Astrocyte (in vitro differentiated cells and primary cell): ENCODE results near the gene APOF. TPM values are rescaled to one million over a fixed set of nuclear protein-coding genes. Genes with fewer than 3 reads are reported as not detected.
"Not testable (repeated sequence)": the region's sequence is repeated elsewhere in the genome, so short reads cannot be mapped to it uniquely, and the experiment has no call there.

Experiments
- DNase-seq: peaks from one replicate; pipeline ENCODE4 v3.0.0-alpha.2; 2010; ENCODE audit warnings: low read depth
- FAIRE-seq: peaks from 2 replicates; lab custom pipeline; 2011; peaks lifted over from hg19 to GRCh38; lab: Jason Lieb, UNC
- H2AFZ ChIP-seq: 2 replicates; pipeline ENCODE4 v1.6.0; 2012; ENCODE audit warnings: low read depth, low read length, inconsistent platforms
- H3K27ac ChIP-seq: 2 replicates; pipeline ENCODE4 v1.5.1; 2011; ENCODE audit warnings: low read depth, low read length, inconsistent platforms
- H3K27me3 ChIP-seq: 2 replicates; pipeline ENCODE4 v1.6.0; 2011; ENCODE audit warnings: low read length, inconsistent platforms; ENCODE audit not compliant: insufficient read depth
- H3K36me3 ChIP-seq: 2 replicates; pipeline ENCODE4 v1.5.1; 2011; ENCODE audit warnings: low read length, inconsistent platforms; ENCODE audit not compliant: insufficient read depth
- H3K4me1 ChIP-seq: 2 replicates; pipeline ENCODE4 v1.5.1; 2011; ENCODE audit warnings: low read length, inconsistent platforms; ENCODE audit not compliant: insufficient read depth
- H3K4me2 ChIP-seq: 2 replicates; pipeline ENCODE4 v1.6.0; 2012; ENCODE audit warnings: low read length, inconsistent platforms
- H3K4me3 ChIP-seq: 2 replicates; pipeline ENCODE4 v1.5.1; 2011; ENCODE audit warnings: low read depth, mild to moderate bottlenecking, low read length, inconsistent platforms; ENCODE audit not compliant: insufficient read depth
- H3K79me2 ChIP-seq: 2 replicates; pipeline ENCODE4 v1.6.0; 2012; ENCODE audit warnings: mild to moderate bottlenecking, low read length, inconsistent platforms; ENCODE audit not compliant: insufficient read depth
- H3K9ac ChIP-seq: 2 replicates; pipeline ENCODE4 v1.6.0; 2012; ENCODE audit warnings: mild to moderate bottlenecking, low read length, inconsistent platforms
- H3K9me3 ChIP-seq: 2 replicates; pipeline ENCODE4 v1.5.1; 2012; ENCODE audit warnings: low read depth, mild to moderate bottlenecking, low read length, inconsistent platforms; ENCODE audit not compliant: insufficient read depth
- H4K20me1 ChIP-seq: 2 replicates; pipeline ENCODE4 v1.6.0; 2012; ENCODE audit warnings: low read length, inconsistent platforms; ENCODE audit not compliant: insufficient read depth
- H3K27ac Mint-ChIP-seq: one replicate; pipeline ENCODE4 v1.8.0; 2021; ENCODE audit warnings: mild to moderate bottlenecking, mixed read lengths; ENCODE audit not compliant: unreplicated experiment
- H3K27me3 Mint-ChIP-seq: one replicate; pipeline ENCODE4 v1.8.0; 2021; ENCODE audit warnings: low read depth, mixed read lengths; ENCODE audit not compliant: unreplicated experiment
- H3K36me3 Mint-ChIP-seq: one replicate; pipeline ENCODE4 v1.8.0; 2021; ENCODE audit warnings: low read depth, mixed read lengths; ENCODE audit not compliant: unreplicated experiment
- H3K4me1 Mint-ChIP-seq: one replicate; pipeline ENCODE4 v1.8.0; 2021; ENCODE audit warnings: low read depth, mixed read lengths; ENCODE audit not compliant: unreplicated experiment
- H3K4me3 Mint-ChIP-seq: one replicate; pipeline ENCODE4 v1.8.0; 2021; ENCODE audit warnings: mild to moderate bottlenecking, moderate library complexity, mixed read lengths; ENCODE audit not compliant: unreplicated experiment
- H3K9me3 Mint-ChIP-seq: one replicate; pipeline ENCODE4 v1.8.0; 2021; ENCODE audit warnings: mild to moderate bottlenecking, mixed read lengths; ENCODE audit not compliant: unreplicated experiment
- EZH2 ChIP-seq: IDR thresholded peaks from 2 replicates; pipeline ENCODE4 v1.6.1; 2012; ENCODE audit warnings: mild to moderate bottlenecking, low read length, inconsistent platforms; ENCODE audit not compliant: insufficient read depth
- total RNA-seq: library from RNA; stranded (reverse); gene quantifications from 2 replicates; pipeline ENCODE4 v1.2.1, GENCODE V29; 2021
- TF ChIP-seq, protein P1 (sequence below): IDR thresholded peaks from 2 replicates; pipeline ENCODE4 v1.5.1; 2011; ENCODE audit warnings: low read depth, mild to moderate bottlenecking, inconsistent platforms, low read length, moderate library complexity; ENCODE audit not compliant: insufficient read depth

The APOF gene
- total RNA-seq, 1 donor from 2014 or later = not detected

DNA sequence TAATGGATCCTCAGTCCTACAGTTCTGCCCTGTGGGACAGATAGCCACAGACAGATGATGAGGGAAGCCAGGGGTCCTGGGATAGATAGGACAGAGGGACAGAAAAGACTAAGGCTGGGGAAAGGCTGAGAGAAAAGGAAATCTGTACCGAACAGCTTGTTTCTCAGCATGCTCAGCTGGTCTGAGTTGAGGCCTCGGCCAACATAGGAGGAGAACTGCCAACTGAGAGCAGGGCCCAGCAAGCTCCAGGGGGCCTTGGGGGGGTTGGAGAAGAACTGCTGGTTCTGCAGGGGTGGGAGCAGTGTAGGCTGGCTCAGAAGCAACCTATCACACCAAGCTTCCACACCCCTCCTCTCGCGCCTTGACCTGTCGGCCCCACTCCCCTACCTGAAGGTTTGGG is 13.9 kb downstream of the APOF start:
- no peaks in the 10 kb centered on the region for H3K27me3 ChIP-seq
- H3K4me2 ChIP-seq = no peak overlapping the region
- H2AFZ ChIP-seq = no peak overlapping the region
- no peaks in the 10 kb centered on the region for H3K79me2 ChIP-seq
- DNase-seq = no peak
- no peak overlapping the region for H3K4me3 Mint-ChIP-seq
- no peak for FAIRE-seq
- H3K9ac ChIP-seq = no peak overlapping the region
- H3K4me1 Mint-ChIP-seq = peaks cover 3% of the 10 kb centered on the region
- peaks cover 39% of the 10 kb centered on the region for H3K36me3 Mint-ChIP-seq
- no peak overlapping the region for H3K4me3 ChIP-seq
- H4K20me1 ChIP-seq = no peaks in the 10 kb centered on the region
- no peak for TF ChIP-seq EZH2
- H3K27ac Mint-ChIP-seq = no peak overlapping the region
- no peak overlapping the region for H3K27ac ChIP-seq
- peaks cover 34% of the 10 kb centered on the region for H3K36me3 ChIP-seq
- H3K9me3 ChIP-seq = no peaks in the 10 kb centered on the region
- H3K27me3 Mint-ChIP-seq = no peaks in the 10 kb centered on the region
- H3K9me3 Mint-ChIP-seq = no peaks in the 10 kb centered on the region
- H3K4me1 ChIP-seq = no peaks in the 10 kb centered on the region

DNA sequence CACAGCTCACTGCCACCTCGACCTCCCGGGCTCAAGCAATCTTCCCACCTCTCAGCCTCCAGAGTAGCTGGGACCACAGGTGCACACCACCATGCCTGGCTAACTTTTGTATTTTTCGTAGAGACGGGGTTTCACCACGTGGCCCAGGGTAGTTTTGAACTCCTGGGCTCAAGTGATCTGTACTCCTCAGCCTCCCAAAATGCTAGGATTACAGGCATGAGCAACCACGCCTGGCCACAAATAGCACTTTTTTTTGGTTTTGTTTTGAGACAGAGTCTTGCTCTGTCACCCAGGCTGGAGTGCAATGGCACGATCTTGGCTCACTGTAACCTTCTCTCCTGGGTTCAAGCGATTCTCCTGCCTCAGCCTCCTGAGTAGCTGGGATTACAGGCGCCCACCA is 15.4 kb downstream of the APOF start:
- H3K9me3 ChIP-seq, H3K4me2 ChIP-seq, H3K4me1 ChIP-seq, H3K27me3 ChIP-seq, H3K27me3 Mint-ChIP-seq, H3K9me3 Mint-ChIP-seq, H3K4me1 Mint-ChIP-seq, H4K20me1 ChIP-seq, H3K27ac ChIP-seq, H3K27ac Mint-ChIP-seq, H3K9ac ChIP-seq, FAIRE-seq, H2AFZ ChIP-seq, H3K4me3 ChIP-seq, H3K79me2 ChIP-seq, DNase-seq, H3K4me3 Mint-ChIP-seq: not testable (repeated sequence)
- H3K36me3 ChIP-seq = peaks cover 37% of the 10 kb centered on the region
- H3K36me3 Mint-ChIP-seq = peaks cover 47% of the 10 kb centered on the region

DNA sequence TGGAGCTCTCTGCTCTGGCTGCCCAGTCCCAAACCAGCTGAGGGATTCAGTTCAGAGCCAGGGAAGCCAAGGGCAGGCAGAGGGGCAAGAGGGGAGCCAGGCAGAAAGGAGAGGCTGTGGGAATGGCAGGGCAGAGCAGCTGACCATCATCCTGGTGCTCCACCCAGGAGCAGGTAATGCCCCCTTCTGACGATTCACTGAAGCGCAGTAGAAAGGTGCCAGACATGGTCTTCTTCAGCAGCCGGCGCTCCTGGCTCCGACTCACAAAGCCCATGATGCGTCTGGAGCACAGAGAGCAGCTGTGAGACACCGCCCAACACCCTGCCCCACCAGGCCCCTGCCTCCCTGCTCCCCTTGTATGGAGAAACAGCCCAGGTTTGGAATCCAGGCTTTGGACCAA is 16.0 kb downstream of the APOF start:
- Histone ChIP-seq H3K36me3 (peaks cover 38% of the 10 kb centered on the region), H3K4me1 (no peaks in the 10 kb centered on the region), H2AFZ (no peak overlapping the region), H3K4me2 (no peak overlapping the region), H3K27me3 (no peaks in the 10 kb centered on the region), H3K79me2 (no peaks in the 10 kb centered on the region), H4K20me1 (no peaks in the 10 kb centered on the region), H3K9me3 (no peaks in the 10 kb centered on the region), H3K9ac (no peak overlapping the region), H3K27ac (no peak overlapping the region), H3K4me3 (no peak overlapping the region)
- H3K9me3 Mint-ChIP-seq = no peaks in the 10 kb centered on the region
- peaks cover 3% of the 10 kb centered on the region for H3K4me1 Mint-ChIP-seq
- TF ChIP-seq, protein P1, sequence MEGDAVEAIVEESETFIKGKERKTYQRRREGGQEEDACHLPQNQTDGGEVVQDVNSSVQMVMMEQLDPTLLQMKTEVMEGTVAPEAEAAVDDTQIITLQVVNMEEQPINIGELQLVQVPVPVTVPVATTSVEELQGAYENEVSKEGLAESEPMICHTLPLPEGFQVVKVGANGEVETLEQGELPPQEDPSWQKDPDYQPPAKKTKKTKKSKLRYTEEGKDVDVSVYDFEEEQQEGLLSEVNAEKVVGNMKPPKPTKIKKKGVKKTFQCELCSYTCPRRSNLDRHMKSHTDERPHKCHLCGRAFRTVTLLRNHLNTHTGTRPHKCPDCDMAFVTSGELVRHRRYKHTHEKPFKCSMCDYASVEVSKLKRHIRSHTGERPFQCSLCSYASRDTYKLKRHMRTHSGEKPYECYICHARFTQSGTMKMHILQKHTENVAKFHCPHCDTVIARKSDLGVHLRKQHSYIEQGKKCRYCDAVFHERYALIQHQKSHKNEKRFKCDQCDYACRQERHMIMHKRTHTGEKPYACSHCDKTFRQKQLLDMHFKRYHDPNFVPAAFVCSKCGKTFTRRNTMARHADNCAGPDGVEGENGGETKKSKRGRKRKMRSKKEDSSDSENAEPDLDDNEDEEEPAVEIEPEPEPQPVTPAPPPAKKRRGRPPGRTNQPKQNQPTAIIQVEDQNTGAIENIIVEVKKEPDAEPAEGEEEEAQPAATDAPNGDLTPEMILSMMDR = no peak
- TF ChIP-seq EZH2 = no peak
- H3K36me3 Mint-ChIP-seq = peaks cover 47% of the 10 kb centered on the region
- H3K27ac Mint-ChIP-seq = no peak overlapping the region
- H3K4me3 Mint-ChIP-seq = no peak overlapping the region
- no peak for FAIRE-seq
- DNase-seq = no peak
- H3K27me3 Mint-ChIP-seq = no peaks in the 10 kb centered on the region

DNA sequence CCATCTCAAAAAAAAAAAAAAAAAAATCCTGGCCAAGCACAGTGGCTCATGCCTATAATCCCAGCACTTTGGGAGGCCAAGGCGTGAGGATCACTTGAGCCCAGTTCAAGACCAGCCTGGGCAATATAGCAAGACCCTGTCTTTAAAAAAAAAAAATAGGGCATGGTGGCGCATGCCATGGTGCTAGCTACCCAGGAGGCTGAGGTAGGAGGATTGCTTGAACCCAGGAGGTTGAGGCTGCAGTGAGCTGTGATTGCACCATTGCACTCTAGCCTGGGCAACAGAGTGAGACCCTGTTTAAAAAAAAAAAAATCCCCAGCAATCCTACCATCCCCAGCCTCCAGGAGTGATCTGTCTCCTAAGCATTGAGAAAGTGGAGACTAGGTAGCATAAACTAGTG is 20.4 kb downstream of the APOF start:
- not testable (repeated sequence) for H3K27me3 Mint-ChIP-seq, H3K4me2 ChIP-seq, H3K9me3 Mint-ChIP-seq, H3K27ac ChIP-seq, H3K9ac ChIP-seq, FAIRE-seq, H3K9me3 ChIP-seq, DNase-seq, H3K4me1 Mint-ChIP-seq, H3K79me2 ChIP-seq, H3K4me3 Mint-ChIP-seq, H3K27me3 ChIP-seq, H4K20me1 ChIP-seq, H3K27ac Mint-ChIP-seq, H3K4me1 ChIP-seq, H3K4me3 ChIP-seq, H2AFZ ChIP-seq
- peaks cover 33% of the 10 kb centered on the region for H3K36me3 Mint-ChIP-seq
- peaks cover 14% of the 10 kb centered on the region for H3K36me3 ChIP-seq
